ENCODE results near the gene OTULIN.

The OTULIN gene

GRCh38 chr5:14735944-14736343 lies 71.4 kb downstream of the OTULIN start:
- Histone ChIP-seq H2AFZ (ENCODE audit: low read length) (no peak overlapping the region), H3K27ac (ENCODE audit: low read depth, low read length, poor library complexity, severe bottlenecking) (no peak overlapping the region), H3K9me3 (ENCODE audit: low read length) (no peaks in the 10 kb centered on the region), H3F3A (ENCODE audit: insufficient read depth, low read length) (no peaks in the 10 kb centered on the region), H3K9me2 (ENCODE audit: low read depth, low read length) (no peaks in the 10 kb centered on the region), H4K20me1 (ENCODE audit: insufficient read depth, low read length) (no peaks in the 10 kb centered on the region), H3K4me2 (ENCODE audit: low read length) (no peak overlapping the region), H3K4me1 (ENCODE audit: insufficient read depth, low read length, severe bottlenecking) (peaks cover 13% of the 10 kb centered on the region), H3K79me2 (ENCODE audit: insufficient read depth, low read length) (no peaks in the 10 kb centered on the region), H3K27me3 (ENCODE audit: insufficient read depth, low read length) (no peaks in the 10 kb centered on the region), H3K4me3 (ENCODE audit: low read depth, low read length, poor library complexity, severe bottlenecking) (no peak overlapping the region), H3K36me3 (ENCODE audit: insufficient read depth, low read length) (peaks cover 24% of the 10 kb centered on the region; the same call in 1 of the 2 replicates), H3K9ac (ENCODE audit: low read length) (no peak overlapping the region)
- TF ChIP-seq CTCF (IDR thresholded peaks at IDR 0.05; ENCODE audit: low read length) (no peak), EZH2 (IDR thresholded peaks at IDR 0.05; ENCODE audit: borderline replicate concordance, low read length) (no peak)

GRCh38 chr5:14737291-14737690 lies 72.8 kb downstream of the OTULIN start:
- H3K4me3 ChIP-seq (ENCODE audit: low read depth, low read length, poor library complexity, severe bottlenecking): no peak overlapping the region
- H3F3A ChIP-seq (ENCODE audit: insufficient read depth, low read length): no peaks in the 10 kb centered on the region
- no peaks in the 10 kb centered on the region for H3K27me3 ChIP-seq (ENCODE audit: insufficient read depth, low read length)
- peaks cover 13% of the 10 kb centered on the region for H3K4me1 ChIP-seq (ENCODE audit: insufficient read depth, low read length, severe bottlenecking)
- no peak overlapping the region for H3K9ac ChIP-seq (ENCODE audit: low read length)
- H4K20me1 ChIP-seq (ENCODE audit: insufficient read depth, low read length): no peaks in the 10 kb centered on the region
- no peaks in the 10 kb centered on the region for H3K9me3 ChIP-seq (ENCODE audit: low read length)
- TF ChIP-seq CTCF (IDR thresholded peaks at IDR 0.05; ENCODE audit: low read length) (no peak), EZH2 (IDR thresholded peaks at IDR 0.05; ENCODE audit: borderline replicate concordance, low read length) (no peak)
- no peak overlapping the region for H2AFZ ChIP-seq (ENCODE audit: low read length)
- no peak overlapping the region for H3K27ac ChIP-seq (ENCODE audit: low read depth, low read length, poor library complexity, severe bottlenecking)
- peaks cover 34% of the 10 kb centered on the region; the same call in 1 of the 2 replicates for H3K36me3 ChIP-seq (ENCODE audit: insufficient read depth, low read length)
- H3K4me2 ChIP-seq (ENCODE audit: low read length): no peak overlapping the region
- no peaks in the 10 kb centered on the region for H3K9me2 ChIP-seq (ENCODE audit: low read depth, low read length)
- no peaks in the 10 kb centered on the region for H3K79me2 ChIP-seq (ENCODE audit: insufficient read depth, low read length)

- TF ChIP-seq EZH2 (IDR thresholded peaks at IDR 0.05; ENCODE audit: borderline replicate concordance, low read length): no peak
- no peak for TF ChIP-seq CTCF (IDR thresholded peaks at IDR 0.05; ENCODE audit: low read length)
- H3K27ac ChIP-seq (ENCODE audit: low read depth, low read length, poor library complexity, severe bottlenecking): no peak overlapping the region
- no peaks in the 10 kb centered on the region for H3F3A ChIP-seq (ENCODE audit: insufficient read depth, low read length)
- no peak overlapping the region for H2AFZ ChIP-seq (ENCODE audit: low read length)
- peaks cover 21% of the 10 kb centered on the region for H3K4me1 ChIP-seq (ENCODE audit: insufficient read depth, low read length, severe bottlenecking)
- H4K20me1 ChIP-seq (ENCODE audit: insufficient read depth, low read length): no peaks in the 10 kb centered on the region
- H3K36me3 ChIP-seq (ENCODE audit: insufficient read depth, low read length): peaks cover 39% of the 10 kb centered on the region; the same call in 1 of the 2 replicates
- no peak overlapping the region for H3K9ac ChIP-seq (ENCODE audit: low read length)
- no peaks in the 10 kb centered on the region for H3K79me2 ChIP-seq (ENCODE audit: insufficient read depth, low read length)
- no peaks in the 10 kb centered on the region for H3K27me3 ChIP-seq (ENCODE audit: insufficient read depth, low read length)
- H3K4me3 ChIP-seq (ENCODE audit: low read depth, low read length, poor library complexity, severe bottlenecking): no peak overlapping the region
- no peak overlapping the region for H3K4me2 ChIP-seq (ENCODE audit: low read length)
- no peaks in the 10 kb centered on the region for H3K9me3 ChIP-seq (ENCODE audit: low read length)
- H3K9me2 ChIP-seq (ENCODE audit: low read depth, low read length): no peaks in the 10 kb centered on the region
Observed at GRCh38 chr5:14738050-14738449, 73.5 kb downstream of the OTULIN start.
